Endothelial cell of umbilical vein (primary cell): Measurements from ENCODE around the gene ADTRP. TPM values are rescaled to one million over a fixed set of nuclear protein-coding genes. Genes with fewer than 3 reads are reported as not detected.

Source experiments
- BruUV-seq: library from RNA; stranded (reverse); fragments of 400-500 nt; replicated peaks from 2 replicates; lab custom pipeline; 2021; lab: Mats Ljungman, UMichigan
- CTCF ChIA-PET: fragments of 300-600, 350-600 bp; sonication (Branson Sonifier 250); formaldehyde crosslinking; loops from one replicate; lab custom pipeline; 2021; ENCODE audit warnings: antibody characterized with exemption, inconsistent platforms; lab: Charles Lee
- POLR2A ChIA-PET: fragments of 300-600, 350-600 bp; sonication (Branson Sonifier 250); formaldehyde crosslinking; loops from one replicate; lab custom pipeline; 2021; ENCODE audit warnings: antibody characterized with exemption, inconsistent platforms; lab: Charles Lee
- DNase-seq: peaks from one replicate; pipeline ENCODE4 v3.0.0-alpha.2; 2011; ENCODE audit warnings: low read depth, low spot score
- FAIRE-seq: peaks from 2 replicates; lab custom pipeline; 2011; peaks lifted over from hg19 to GRCh38; lab: Jason Lieb, UNC
- H2AFZ ChIP-seq: 2 replicates; pipeline ENCODE4 v1.6.0; 2012; ENCODE audit warnings: low read depth, low read length, control low read depth, inconsistent platforms
- H3K27ac ChIP-seq: 2 replicates; pipeline ENCODE4 v1.5.1; 2011; ENCODE audit warnings: low read depth, mild to moderate bottlenecking, control low read depth, low read length, moderate library complexity; ENCODE audit not compliant: insufficient read depth
- H3K27me3 ChIP-seq, 2 experiments: 2 replicates each; pipeline versions ENCODE4 v1.6.0 to v1.6.1; 2011; ENCODE audit warnings: low read length in 2 of 2, mixed read lengths in 1 of 2; ENCODE audit not compliant: control insufficient read depth in 2 of 2, insufficient read depth in 2 of 2
- H3K36me3 ChIP-seq, 2 experiments: 2 replicates in 1 of 2; 3 replicates in 1 of 2; pipeline ENCODE4 v1.5.1; 2011; ENCODE audit warnings: low read length in 2 of 2, mild to moderate bottlenecking in 1 of 2, moderate library complexity in 1 of 2; ENCODE audit not compliant: control insufficient read depth in 2 of 2, insufficient read depth in 2 of 2; ENCODE audit errors: extremely low read depth in 1 of 2
- H3K4me1 ChIP-seq: 3 replicates; pipeline ENCODE4 v1.5.1; 2011; ENCODE audit warnings: mild to moderate bottlenecking, low read length; ENCODE audit not compliant: control insufficient read depth, insufficient read depth; ENCODE audit errors: extremely low read depth
- H3K4me2 ChIP-seq: 2 replicates; pipeline ENCODE4 v1.6.1; 2011; ENCODE audit warnings: low read length, control low read depth, mixed read lengths; ENCODE audit not compliant: insufficient read depth
- H3K4me3 ChIP-seq, 3 experiments: fragments of 200-600 bp in 1 of 3; sonication (generic), shearing (Covaris generic) in 1 of 3; replicated peaks in 1 of 3; 2 replicates each; pipeline ENCODE4 v1.5.1; 2011 to 2016; ENCODE audit warnings: control low read depth in 3 of 3, low read length in 3 of 3, mild to moderate bottlenecking in 2 of 3, inconsistent platforms in 1 of 3, low read depth in 1 of 3, moderate library complexity in 1 of 3; ENCODE audit not compliant: insufficient read depth in 1 of 3
- H3K79me2 ChIP-seq: 2 replicates; pipeline ENCODE4 v1.6.0; 2012; ENCODE audit warnings: low read length, inconsistent platforms; ENCODE audit not compliant: control insufficient read depth, insufficient read depth
- H3K9ac ChIP-seq: replicated peaks from 2 replicates; pipeline ENCODE3; 2011; ENCODE audit warnings: low read length, control low read depth; ENCODE audit not compliant: insufficient read depth; ENCODE audit errors: extremely low read depth
- H3K9me1 ChIP-seq: replicated peaks from 3 replicates; pipeline ENCODE4 v1.6.0; 2011; ENCODE audit warnings: mild to moderate bottlenecking, low read length; ENCODE audit not compliant: control insufficient read depth, insufficient read depth; ENCODE audit errors: extremely low read depth
- H3K9me3 ChIP-seq: replicated peaks from 2 replicates; pipeline ENCODE4 v1.5.1; 2012; ENCODE audit warnings: low read length, inconsistent platforms; ENCODE audit not compliant: control insufficient read depth, insufficient read depth
- H4K20me1 ChIP-seq: replicated peaks from 2 replicates; pipeline ENCODE3; 2011; ENCODE audit warnings: mild to moderate bottlenecking, low read length; ENCODE audit not compliant: control insufficient read depth, insufficient read depth; ENCODE audit errors: extremely low read depth
- CTCF ChIP-seq, 2 donors: IDR thresholded peaks; 1 replicate in 1 of 2; 2 replicates in 1 of 2; pipeline ENCODE4 v1.5.1; 2011; ENCODE audit warnings: low read length in 2 of 2, mild to moderate bottlenecking in 2 of 2, moderate library complexity in 2 of 2, control low read depth in 1 of 2, inconsistent platforms in 1 of 2, low read depth in 1 of 2; ENCODE audit not compliant: insufficient read depth in 1 of 2; ENCODE audit errors: extremely low read depth in 1 of 2
- EZH2 ChIP-seq: IDR thresholded peaks from 2 replicates; pipeline ENCODE4 v1.6.1; 2012; ENCODE audit warnings: borderline replicate concordance, low read depth, mild to moderate bottlenecking, moderate library complexity, low read length, inconsistent platforms; ENCODE audit not compliant: severe bottlenecking
- GATA2 ChIP-seq: IDR thresholded peaks from 2 replicates; pipeline ENCODE4 v1.7.0; 2011; ENCODE audit warnings: low read depth, mild to moderate bottlenecking, moderate library complexity, mixed read lengths, low read length; ENCODE audit not compliant: insufficient read length, insufficient read depth
- MAX ChIP-seq: IDR thresholded peaks from 2 replicates; pipeline ENCODE4 v1.6.1; 2011; ENCODE audit not compliant: insufficient read depth, insufficient read length
- POLR2A ChIP-seq: IDR thresholded peaks from 2 replicates; pipeline ENCODE4 v1.6.1; 2012; ENCODE audit warnings: low read depth, mild to moderate bottlenecking, control low read depth, low read length
- dilution Hi-C: fragments of 300-500 bp; cut with MboI; formaldehyde crosslinking; loops from one replicate; pipeline ENCODE4 v1.15.0; 2019; ENCODE audit warnings: low sequenced_read_pairs; ENCODE audit not compliant: extremely low pct_ligation_motif_present
- intact Hi-C: fragments of 100-400 bp; cut with micrococcal nuclease; formaldehyde crosslinking; loops from one replicate; pipeline ENCODE4 v1.10.0; 2022
- polyA plus RNA-seq, 4 experiments: library from polyadenylated mRNA; depleted of rRNA in 3 of 4; stranded (reverse) in 3 of 4; unstranded in 1 of 4; fragments of >200 nt; gene quantifications; 2 replicates each; pipeline versions ENCODE4 v1.2.1 to v1.2.3, GENCODE V29; 2011 to 2012; ENCODE audit warnings: missing spikeins in 1 of 4
- total RNA-seq: library from RNA; stranded (reverse); gene quantifications from 2 replicates; pipeline ENCODE4 v1.2.3, GENCODE V29; 2021

Gene ADTRP
- total and polyA plus RNA-seq, 2 donors (not counting 3 experiments of a cell fraction or from before 2014, with no cell fraction given) = 3.3 to 4.4 TPM

GRCh38 chr6:11793277-11793676 is 14.7 kb upstream of the ADTRP start:
- H3K9me1 ChIP-seq = no peaks in the 10 kb centered on the region
- no peaks in the 10 kb centered on the region for H3K36me3 ChIP-seq
- no peak overlapping the region for H3K9ac ChIP-seq
- TF ChIP-seq GATA2 = no peak
- no peak for TF ChIP-seq MAX
- TF ChIP-seq EZH2 = no peak
- no peak for TF ChIP-seq CTCF (IDR thresholded peaks at IDR 0.05; ENCODE audit: extremely low read depth in 1 of 2, insufficient read depth in 1 of 2, low read depth in 1 of 2, low read length in 2 of 2)
- TF ChIP-seq POLR2A = no peak
- FAIRE-seq = no peak
- H3K27ac ChIP-seq = no peak overlapping the region
- no peaks in the 10 kb centered on the region for H3K79me2 ChIP-seq
- no peaks in the 10 kb centered on the region for H4K20me1 ChIP-seq
- no peaks in the 10 kb centered on the region for H3K4me1 ChIP-seq
- no peaks in the 10 kb centered on the region for H3K9me3 ChIP-seq
- no TSS peak for BruUV-seq
- dilution Hi-C loops = no loop called here
- no peaks in the 10 kb centered on the region for H3K27me3 ChIP-seq
- POLR2A ChIA-PET = no interaction called here
- no peak overlapping the region for H2AFZ ChIP-seq
- no peak overlapping the region for H3K4me3 ChIP-seq
- H3K4me2 ChIP-seq = no peak overlapping the region
- no peak for DNase-seq
- intact Hi-C loops = no loop called here
- CTCF ChIA-PET = interaction anchor here (1.5 kb wide), 1 partner anchor 10 kb away, joined by 4 read pairs; no protein-coding TSS in a partner anchor
